Progenitor cell of endocrine pancreas (in vitro differentiated cells): ENCODE results near the gene UNC13D. TPM values are rescaled to one million over a fixed set of nuclear protein-coding genes. Genes with fewer than 3 reads are reported as not detected.
A peak's percentile ranks its signal among the peaks of the same experiment; 100 is the strongest.
"Not testable (repeated sequence)": the region's sequence is repeated elsewhere in the genome, so short reads cannot be mapped to it uniquely, and the experiment has no call there.

Experiments used
- DNase-seq: peaks from one replicate; pipeline ENCODE4 v3.0.0; 2021; ENCODE audit warnings: low spot score; ENCODE audit not compliant: unreplicated experiment
- H3K27ac Mint-ChIP-seq: 2 replicates; pipeline ENCODE4 v1.8.0; 2021; ENCODE audit warnings: mild to moderate bottlenecking, moderate library complexity, mixed read lengths
- H3K27me3 Mint-ChIP-seq: 2 replicates; pipeline ENCODE4 v1.8.0; 2021; ENCODE audit warnings: mixed read lengths
- H3K36me3 Mint-ChIP-seq: 2 replicates; pipeline ENCODE4 v1.8.0; 2022; ENCODE audit warnings: mixed read lengths; ENCODE audit not compliant: insufficient read depth
- H3K4me1 Mint-ChIP-seq: 2 replicates; pipeline ENCODE4 v1.8.0; 2021; ENCODE audit warnings: low read depth, mixed read lengths
- H3K4me3 Mint-ChIP-seq: 2 replicates; pipeline ENCODE4 v1.8.0; 2021; ENCODE audit warnings: low read depth, mild to moderate bottlenecking, moderate library complexity, mixed read lengths
- H3K9me3 Mint-ChIP-seq: 2 replicates; pipeline ENCODE4 v1.8.0; 2021; ENCODE audit warnings: low read depth, mixed read lengths
- total RNA-seq: library from RNA; stranded (reverse); gene quantifications from 2 replicates; pipeline ENCODE4 v1.2.1, GENCODE V29; 2021
- TF ChIP-seq, protein P1 (sequence below): fragments of 200-600 bp; sonication (generic); IDR thresholded peaks from one replicate; pipeline ENCODE4 v1.5.0; 2021; ENCODE audit warnings: antibody characterized with exemption, mild to moderate bottlenecking; ENCODE audit not compliant: unreplicated experiment

The UNC13D gene
- total RNA-seq, 1 donor from 2014 or later, result 2.7 TPM

DNA sequence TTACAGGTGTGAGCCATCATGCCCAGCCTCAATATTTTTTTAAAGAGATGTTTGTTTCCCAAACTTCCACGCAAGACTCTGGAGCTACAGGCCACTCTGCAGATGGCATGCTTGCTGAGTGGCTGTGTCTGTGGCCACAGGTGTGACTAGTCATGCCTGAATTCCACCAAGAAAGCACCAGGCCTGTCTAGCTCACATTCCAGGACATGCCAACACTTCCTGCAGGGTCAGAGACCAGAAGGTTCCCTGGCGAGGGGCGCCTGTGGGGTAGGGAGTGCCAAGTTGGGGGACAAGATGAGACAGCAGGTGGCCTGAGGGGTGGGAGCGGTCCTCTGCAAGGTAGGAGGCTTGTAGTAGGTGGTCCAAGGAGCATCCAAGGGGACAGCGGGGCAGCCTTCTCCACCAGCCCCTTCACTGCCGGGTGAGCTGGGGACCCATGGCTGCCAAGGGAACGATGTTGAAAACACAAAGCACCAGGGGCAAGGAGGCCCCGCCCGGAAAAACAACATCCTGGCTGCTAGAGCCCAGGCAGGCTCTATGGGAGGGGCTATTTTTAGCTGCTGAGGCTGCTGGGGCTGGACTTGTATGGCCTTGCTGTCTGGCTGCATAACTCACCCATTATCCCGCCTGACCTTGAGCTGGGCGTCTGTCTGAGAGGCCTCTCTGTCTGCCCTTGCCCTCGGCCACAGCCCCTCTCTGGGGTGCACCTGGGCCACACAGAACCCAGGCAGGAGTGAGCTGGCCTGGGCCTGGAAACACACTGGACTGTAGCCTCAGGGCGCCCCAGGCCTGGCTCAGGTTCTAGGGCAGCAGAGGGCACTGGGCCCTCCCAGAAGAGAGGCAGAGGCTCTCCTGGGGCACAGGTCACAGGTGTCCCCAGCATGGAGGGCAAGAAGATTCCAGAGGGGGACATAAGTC is 28.5 kb upstream of the UNC13D start:
- TF ChIP-seq, protein P1, sequence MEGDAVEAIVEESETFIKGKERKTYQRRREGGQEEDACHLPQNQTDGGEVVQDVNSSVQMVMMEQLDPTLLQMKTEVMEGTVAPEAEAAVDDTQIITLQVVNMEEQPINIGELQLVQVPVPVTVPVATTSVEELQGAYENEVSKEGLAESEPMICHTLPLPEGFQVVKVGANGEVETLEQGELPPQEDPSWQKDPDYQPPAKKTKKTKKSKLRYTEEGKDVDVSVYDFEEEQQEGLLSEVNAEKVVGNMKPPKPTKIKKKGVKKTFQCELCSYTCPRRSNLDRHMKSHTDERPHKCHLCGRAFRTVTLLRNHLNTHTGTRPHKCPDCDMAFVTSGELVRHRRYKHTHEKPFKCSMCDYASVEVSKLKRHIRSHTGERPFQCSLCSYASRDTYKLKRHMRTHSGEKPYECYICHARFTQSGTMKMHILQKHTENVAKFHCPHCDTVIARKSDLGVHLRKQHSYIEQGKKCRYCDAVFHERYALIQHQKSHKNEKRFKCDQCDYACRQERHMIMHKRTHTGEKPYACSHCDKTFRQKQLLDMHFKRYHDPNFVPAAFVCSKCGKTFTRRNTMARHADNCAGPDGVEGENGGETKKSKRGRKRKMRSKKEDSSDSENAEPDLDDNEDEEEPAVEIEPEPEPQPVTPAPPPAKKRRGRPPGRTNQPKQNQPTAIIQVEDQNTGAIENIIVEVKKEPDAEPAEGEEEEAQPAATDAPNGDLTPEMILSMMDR, result no peak
- no peak overlapping the region for H3K27ac Mint-ChIP-seq
- no peaks in the 10 kb centered on the region for H3K36me3 Mint-ChIP-seq
- peaks cover 17% of the 10 kb centered on the region for H3K27me3 Mint-ChIP-seq
- peaks cover 2% of the 10 kb centered on the region for H3K4me1 Mint-ChIP-seq
- no peak for DNase-seq
- H3K4me3 Mint-ChIP-seq, result no peak overlapping the region
- H3K9me3 Mint-ChIP-seq, result no peaks in the 10 kb centered on the region

DNA sequence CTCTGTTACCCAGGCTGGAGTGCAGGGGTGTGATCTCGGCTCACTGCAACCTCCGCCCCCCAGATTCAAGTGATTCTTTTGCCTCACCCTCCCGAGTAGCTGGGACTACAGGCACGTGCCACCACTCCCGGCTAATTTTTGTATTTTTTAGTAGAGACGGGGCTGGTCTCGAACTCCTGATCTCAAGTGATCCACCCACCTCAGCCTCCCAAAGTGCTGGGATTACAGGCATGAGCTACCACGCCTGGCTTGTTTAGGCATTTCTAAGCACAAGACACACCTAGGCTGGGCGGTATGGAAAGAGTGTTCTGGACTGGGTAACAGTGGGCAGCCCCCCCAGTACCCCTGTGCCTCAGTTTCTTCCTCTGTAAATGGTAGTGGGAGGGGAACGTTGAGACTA is 26.0 kb upstream of the UNC13D start:
- not testable (repeated sequence) for H3K27ac Mint-ChIP-seq, DNase-seq, H3K27me3 Mint-ChIP-seq, H3K4me1 Mint-ChIP-seq, H3K36me3 Mint-ChIP-seq, H3K4me3 Mint-ChIP-seq, H3K9me3 Mint-ChIP-seq

DNA sequence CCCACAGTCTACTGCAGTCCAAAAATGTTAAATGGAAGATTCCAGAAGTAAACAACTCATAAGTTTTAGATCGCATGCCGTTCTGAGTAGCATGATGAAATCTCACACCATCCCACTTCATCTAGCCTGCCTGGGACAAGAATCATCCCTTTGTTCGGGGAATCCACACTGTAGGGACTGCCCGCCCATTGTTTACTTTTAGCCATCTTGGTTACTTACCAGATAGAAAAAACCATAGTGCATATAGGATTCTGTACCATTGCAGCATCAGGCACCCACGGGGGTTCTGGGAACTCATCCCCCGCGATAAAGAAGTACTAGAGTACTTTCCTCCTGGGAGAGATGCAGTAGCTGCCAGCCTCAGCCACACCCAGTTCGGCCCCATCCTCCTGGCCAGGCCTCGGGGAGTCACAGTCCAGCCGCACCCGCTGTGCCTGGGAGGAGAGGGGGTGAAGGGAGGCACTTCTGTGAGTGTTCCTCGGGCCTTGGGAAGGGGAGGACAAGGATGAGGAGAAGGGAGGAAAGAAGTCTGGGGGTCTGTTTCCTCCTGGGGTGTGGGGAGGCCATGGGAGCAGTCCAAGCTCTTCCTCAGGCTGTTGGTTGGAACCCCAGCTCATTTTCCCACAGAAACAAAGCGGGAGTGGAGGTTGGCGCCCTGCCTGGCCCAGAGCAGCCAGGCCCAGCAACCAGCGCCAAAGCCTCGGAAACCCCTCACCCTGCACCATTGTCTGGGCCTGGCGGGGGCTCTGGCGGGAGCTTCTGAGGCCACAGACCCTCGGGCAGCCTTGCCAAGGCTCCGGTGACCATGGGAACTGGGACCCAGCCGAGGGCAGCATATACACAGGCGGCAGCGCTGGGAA is 25.3 kb upstream of the UNC13D start:
- no peak overlapping the region for H3K4me3 Mint-ChIP-seq
- H3K4me1 Mint-ChIP-seq, result no peaks in the 10 kb centered on the region
- TF ChIP-seq, protein P1, result no peak
- no peaks in the 10 kb centered on the region for H3K36me3 Mint-ChIP-seq
- peak overlapping the region; percentile 34 for H3K27ac Mint-ChIP-seq
- DNase-seq, result no peak
- no peaks in the 10 kb centered on the region for H3K27me3 Mint-ChIP-seq
- H3K9me3 Mint-ChIP-seq, result no peaks in the 10 kb centered on the region

DNA sequence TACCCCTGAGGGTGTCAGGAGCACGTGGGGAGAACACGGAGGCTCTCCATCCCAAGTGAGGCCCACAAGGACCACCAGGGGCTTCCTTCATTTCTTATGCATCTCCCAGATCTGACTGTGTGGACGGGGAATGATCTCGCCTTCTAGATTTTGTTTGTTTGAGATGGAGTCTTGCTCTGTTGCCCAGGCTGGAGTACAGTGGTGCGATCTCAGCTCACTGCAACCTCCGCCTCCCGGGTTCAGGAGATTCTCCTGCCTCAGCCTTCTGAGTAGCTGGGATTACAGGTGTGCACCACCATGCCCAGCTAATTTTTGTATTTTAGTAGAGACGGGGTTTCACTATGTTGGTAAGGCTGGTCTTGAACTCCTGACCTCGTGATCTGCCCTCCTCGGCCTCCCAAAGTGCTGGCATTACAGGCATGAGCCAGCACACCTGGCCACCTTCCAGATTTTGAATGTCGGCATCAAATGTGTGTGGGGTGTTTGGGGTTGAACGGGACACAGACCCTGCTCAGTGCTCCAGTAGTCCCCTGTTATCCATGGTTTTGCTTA is 24.6 kb upstream of the UNC13D start:
- not testable (repeated sequence) for H3K4me1 Mint-ChIP-seq, H3K36me3 Mint-ChIP-seq, H3K4me3 Mint-ChIP-seq, H3K27me3 Mint-ChIP-seq, H3K9me3 Mint-ChIP-seq, DNase-seq
- peak overlapping the region; percentile 34 for H3K27ac Mint-ChIP-seq

DNA sequence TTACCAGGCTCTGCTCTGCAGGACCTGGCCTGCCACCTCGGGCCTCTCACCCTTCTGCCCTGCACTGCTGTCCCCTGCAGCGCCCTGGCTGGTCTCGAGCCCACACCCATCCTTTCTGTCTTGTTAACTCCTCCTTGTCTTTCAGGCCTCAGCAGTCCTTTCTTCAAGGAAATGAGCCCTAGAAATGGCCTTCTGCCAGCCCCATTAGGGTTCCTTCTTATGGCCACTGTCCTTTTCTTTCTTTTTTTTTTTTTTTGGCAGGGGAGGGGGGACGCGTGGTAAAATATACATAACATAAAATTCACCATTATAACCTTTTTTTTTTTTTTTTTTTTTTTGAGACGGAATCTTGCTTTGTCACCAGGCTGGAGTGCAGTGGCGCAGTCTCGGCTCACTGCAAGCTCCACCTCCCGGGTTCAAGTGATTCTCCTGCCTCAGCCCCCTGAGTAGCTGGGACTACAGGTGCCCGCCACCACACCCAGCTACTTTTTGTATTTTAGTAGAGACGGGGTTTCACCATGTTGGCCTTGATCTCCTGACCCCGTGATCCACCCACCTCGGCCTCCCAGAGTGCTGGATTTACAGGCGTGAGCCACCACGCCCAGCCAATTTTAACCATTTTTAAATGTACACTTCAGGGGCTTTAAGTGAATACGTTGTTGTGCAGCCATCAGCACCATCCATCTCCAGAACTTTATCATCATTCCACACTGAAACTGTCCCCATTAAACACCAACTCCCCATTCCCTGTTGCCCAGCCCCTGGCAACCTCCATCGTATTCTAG is 21.4 kb upstream of the UNC13D start:
- not testable (repeated sequence) for H3K9me3 Mint-ChIP-seq, DNase-seq, H3K4me3 Mint-ChIP-seq, H3K4me1 Mint-ChIP-seq, H3K36me3 Mint-ChIP-seq, H3K27me3 Mint-ChIP-seq
- peak overlapping the region; percentile 26 for H3K27ac Mint-ChIP-seq

DNA sequence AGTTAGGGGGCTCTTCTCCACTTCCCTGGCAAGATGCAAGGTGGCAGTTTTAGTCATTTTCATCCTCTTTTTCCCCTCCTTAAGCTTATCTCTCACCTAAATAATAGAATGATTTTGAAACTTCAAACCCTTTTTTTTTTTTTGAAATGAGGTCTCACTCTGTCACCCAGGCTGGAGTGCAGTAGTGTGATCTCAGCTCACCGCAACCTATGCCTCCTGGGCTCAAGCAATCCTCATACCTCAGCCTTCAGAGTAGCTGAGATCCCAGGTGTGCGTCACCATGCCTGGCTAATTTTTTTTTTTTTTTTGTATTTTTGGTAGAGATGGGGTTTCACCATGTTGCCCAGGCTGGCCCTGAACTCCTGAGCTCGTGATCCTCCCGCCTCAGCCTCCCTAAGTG is 20.7 kb upstream of the UNC13D start:
- not testable (repeated sequence) for H3K4me3 Mint-ChIP-seq, H3K27ac Mint-ChIP-seq

More for the DNA sequence above, 20.7 kb upstream of the UNC13D start:
- not testable (repeated sequence) for DNase-seq, H3K27me3 Mint-ChIP-seq, H3K9me3 Mint-ChIP-seq, H3K36me3 Mint-ChIP-seq, H3K4me1 Mint-ChIP-seq
